SJCRH30 (cell line): ENCODE measurements around the gene SPDYE6. TPM values are rescaled to one million over a fixed set of nuclear protein-coding genes. Genes with fewer than 3 reads are reported as not detected.
"Not testable (repeated sequence)": the region's sequence is repeated elsewhere in the genome, so short reads cannot be mapped to it uniquely, and the experiment has no call there.

Experiments used
- DNase-seq, 2 experiments: peaks; one replicate each; pipeline ENCODE4 v3.0.0-alpha.2; 2015 to 2020
- H3K27ac ChIP-seq: fragments of 250-450 bp; sonication (Bioruptor Pico); 2 replicates; pipeline ENCODE4 v1.5.1; 2020; ENCODE audit warnings: mild to moderate bottlenecking, moderate library complexity
- H3K27me3 ChIP-seq: fragments of 250-450 bp; sonication (Bioruptor Pico); 2 replicates; pipeline ENCODE4 v1.5.1; 2020; ENCODE audit warnings: mild to moderate bottlenecking, moderate library complexity
- H3K36me3 ChIP-seq: fragments of 250-450 bp; sonication (Bioruptor Pico); 2 replicates; pipeline ENCODE4 v1.5.1; 2020; ENCODE audit warnings: mild to moderate bottlenecking, moderate library complexity
- H3K4me1 ChIP-seq: fragments of 250-450 bp; sonication (Bioruptor Pico); 2 replicates; pipeline ENCODE4 v1.5.1; 2020; ENCODE audit warnings: mild to moderate bottlenecking, moderate library complexity
- H3K4me3 ChIP-seq: fragments of 250-450 bp; sonication (Bioruptor Pico); 2 replicates; pipeline ENCODE4 v1.5.1; 2020; ENCODE audit warnings: mild to moderate bottlenecking, moderate library complexity
- H3K9me3 ChIP-seq: fragments of 250-450 bp; sonication (Bioruptor Pico); replicated peaks from 2 replicates; pipeline ENCODE4 v1.5.1; 2020; ENCODE audit warnings: mild to moderate bottlenecking, moderate library complexity
- total RNA-seq: library from RNA; depleted of rRNA; stranded (reverse); fragments of >200 nt; shearing (Covaris generic); gene quantifications from 2 replicates; pipeline ENCODE4 v1.2.3, GENCODE V29; 2014; rRNA removed

SPDYE6 gene, protein sequence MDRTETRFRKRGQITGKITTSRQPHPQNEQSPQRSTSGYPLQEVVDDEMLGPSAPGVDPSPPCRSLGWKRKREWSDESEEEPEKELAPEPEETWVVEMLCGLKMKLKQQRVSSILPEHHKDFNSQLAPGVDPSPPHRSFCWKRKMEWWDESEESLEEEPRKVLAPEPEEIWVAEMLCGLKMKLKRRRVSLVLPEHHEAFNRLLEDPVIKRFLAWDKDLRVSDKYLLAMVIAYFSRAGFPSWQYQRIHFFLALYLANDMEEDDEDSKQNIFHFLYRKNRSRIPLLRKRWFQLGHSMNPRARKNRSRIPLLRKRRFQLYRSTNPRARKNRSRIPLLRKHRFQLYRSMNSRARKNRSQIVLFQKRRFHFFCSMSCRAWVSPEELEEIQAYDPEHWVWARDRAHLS
- not detected in 2 replicates for total RNA-seq

DNA sequence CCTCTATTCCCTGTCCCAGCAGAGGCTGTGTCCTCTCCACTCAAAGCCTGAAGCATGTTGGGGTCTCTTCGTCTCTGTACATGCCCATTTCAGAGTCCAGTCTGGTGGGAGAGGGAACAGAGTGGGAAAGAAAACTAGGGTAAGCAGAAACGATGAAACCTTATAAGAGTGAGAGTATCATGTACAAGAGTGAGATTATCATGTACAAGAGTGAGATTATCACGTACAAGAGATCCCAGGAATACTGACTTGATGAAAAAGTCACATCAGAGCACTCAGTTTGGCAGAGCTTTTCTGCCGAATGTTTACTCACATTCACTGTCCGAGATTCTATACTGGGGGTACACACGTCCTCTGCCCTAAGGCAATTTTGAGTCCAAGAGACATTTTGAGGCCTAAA lies at the start of gene SPDYE6:
SPDYE6 (minus strand) TSS at position 101 of the 400 bp plus-strand sequence. CDS start 421 bp downstream, outside the sequence.
- H3K9me3 ChIP-seq, H3K4me3 ChIP-seq, H3K4me1 ChIP-seq, H3K36me3 ChIP-seq, DNase-seq, H3K27me3 ChIP-seq, H3K27ac ChIP-seq: not testable (repeated sequence)

DNA sequence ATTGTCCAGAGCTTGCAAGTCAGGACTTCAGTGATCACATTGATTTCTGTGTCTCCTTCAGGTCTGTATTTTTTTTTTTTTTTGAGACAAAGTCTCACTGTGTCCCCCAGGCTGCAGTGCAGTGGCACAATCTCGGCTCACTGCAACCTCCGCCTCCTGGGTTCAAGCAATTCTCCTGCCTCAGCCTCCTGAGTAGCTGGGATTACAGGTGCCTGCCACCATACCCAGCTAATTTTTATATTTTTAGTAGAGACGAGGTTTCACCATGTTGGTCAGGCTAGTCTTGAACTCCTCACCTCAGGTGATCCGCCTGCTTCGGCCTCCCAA lies 48.6 kb upstream of the SPDYE6 start:
- not testable (repeated sequence) for H3K27ac ChIP-seq, H3K27me3 ChIP-seq, H3K4me1 ChIP-seq, H3K9me3 ChIP-seq, H3K4me3 ChIP-seq, DNase-seq
- H3K36me3 ChIP-seq, result peaks cover 86% of the 10 kb centered on the region

DNA sequence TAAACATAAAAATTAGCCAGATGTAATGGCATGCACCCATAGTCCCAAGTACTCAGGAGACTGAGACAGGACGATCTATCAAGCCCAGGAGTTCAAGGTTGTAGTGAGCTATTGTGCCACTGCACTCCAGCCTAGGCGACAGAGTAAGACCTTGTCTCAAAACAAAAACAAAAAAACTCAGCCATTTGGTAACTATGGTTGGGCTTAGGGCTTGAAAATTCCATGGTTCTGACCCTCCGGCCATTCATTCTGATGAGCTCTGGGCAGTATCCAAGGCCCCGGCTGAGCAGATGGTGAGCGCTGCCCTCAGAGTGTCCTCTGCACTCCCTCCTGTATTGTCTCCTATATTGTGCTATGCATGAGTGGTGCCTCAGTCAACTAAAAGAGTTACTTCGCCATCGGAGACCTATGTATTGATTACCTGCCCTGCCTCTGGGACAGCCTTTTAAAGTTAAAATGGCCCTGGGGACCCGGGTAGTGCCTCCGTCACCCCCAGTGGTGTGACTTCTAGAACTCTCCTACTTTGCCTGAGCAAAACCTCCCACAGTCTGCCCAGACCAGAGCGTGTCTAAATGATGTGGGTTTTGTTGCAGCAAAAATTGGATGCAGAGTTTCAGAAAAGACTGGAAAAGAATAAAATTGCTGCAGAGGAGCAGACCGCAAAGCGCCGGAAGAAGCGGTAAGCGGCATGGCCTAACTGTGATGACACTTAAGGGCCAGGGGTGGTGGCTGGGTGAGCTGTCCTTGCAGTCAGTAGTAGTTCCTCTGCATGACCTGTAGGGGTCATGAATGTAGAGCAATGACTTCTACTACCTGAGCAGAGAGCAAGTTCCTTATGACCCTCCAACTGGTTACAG lies 48.0 kb upstream of the SPDYE6 start:
- Histone ChIP-seq H3K4me1 (no peaks in the 10 kb centered on the region), H3K27me3 (no peaks in the 10 kb centered on the region), H3K4me3 (no peak overlapping the region), H3K36me3 (peaks cover 85% of the 10 kb centered on the region), H3K27ac (no peak overlapping the region), H3K9me3 (no peaks in the 10 kb centered on the region)
- DNase-seq, result peak; percentile 48 to 67

DNA sequence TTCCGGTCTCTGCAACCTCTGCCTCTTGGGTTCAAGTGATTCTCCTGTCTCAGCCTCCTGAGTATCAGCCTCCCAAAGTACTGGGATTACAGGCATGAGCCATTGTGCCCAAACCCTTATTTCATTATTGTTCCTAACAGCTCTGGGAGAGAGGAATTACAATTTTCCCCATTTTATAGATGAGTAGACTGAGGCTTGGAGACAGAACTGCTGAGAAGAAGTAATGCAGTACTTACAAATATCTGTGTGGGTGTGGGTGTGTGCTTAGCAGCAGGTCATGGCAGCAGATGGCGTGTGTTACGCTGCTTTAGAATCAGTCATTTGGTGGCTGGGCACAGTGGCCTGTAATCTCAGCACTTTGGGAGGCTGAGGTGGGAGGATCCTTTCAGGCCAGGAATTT lies 47.3 kb upstream of the SPDYE6 start:
- no peaks in the 10 kb centered on the region for H3K4me1 ChIP-seq
- H3K4me3 ChIP-seq, result no peak overlapping the region
- DNase-seq, result no peak
- no peaks in the 10 kb centered on the region for H3K9me3 ChIP-seq
- H3K27me3 ChIP-seq, result no peaks in the 10 kb centered on the region
- H3K27ac ChIP-seq, result no peak overlapping the region
- H3K36me3 ChIP-seq, result peaks cover 85% of the 10 kb centered on the region

DNA sequence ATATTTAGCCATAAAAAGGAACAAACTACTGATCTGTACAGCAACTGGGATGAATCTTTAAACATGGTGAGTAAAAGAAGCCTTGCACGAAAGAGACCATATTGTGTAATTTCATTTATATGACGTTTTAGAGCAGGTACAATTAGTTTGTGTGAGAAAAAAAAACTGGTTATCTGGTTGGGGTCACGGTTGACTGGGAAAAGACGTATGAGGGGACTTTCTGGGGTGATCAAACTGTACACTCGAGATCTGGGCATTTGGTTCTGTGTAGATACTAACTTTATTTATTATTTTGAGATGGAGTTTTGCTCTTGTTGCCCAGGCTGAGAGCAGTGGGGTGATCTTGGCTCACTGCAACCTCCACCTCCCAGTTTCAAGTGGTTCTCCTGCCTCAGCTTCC lies 44.1 kb upstream of the SPDYE6 start:
- H3K4me3 ChIP-seq, result no peak overlapping the region
- H3K4me1 ChIP-seq, result peaks cover 5% of the 10 kb centered on the region
- no peaks in the 10 kb centered on the region for H3K27me3 ChIP-seq
- H3K9me3 ChIP-seq, result no peaks in the 10 kb centered on the region
- H3K36me3 ChIP-seq, result peaks cover 56% of the 10 kb centered on the region
- H3K27ac ChIP-seq, result no peak overlapping the region
- DNase-seq, result no peak

DNA sequence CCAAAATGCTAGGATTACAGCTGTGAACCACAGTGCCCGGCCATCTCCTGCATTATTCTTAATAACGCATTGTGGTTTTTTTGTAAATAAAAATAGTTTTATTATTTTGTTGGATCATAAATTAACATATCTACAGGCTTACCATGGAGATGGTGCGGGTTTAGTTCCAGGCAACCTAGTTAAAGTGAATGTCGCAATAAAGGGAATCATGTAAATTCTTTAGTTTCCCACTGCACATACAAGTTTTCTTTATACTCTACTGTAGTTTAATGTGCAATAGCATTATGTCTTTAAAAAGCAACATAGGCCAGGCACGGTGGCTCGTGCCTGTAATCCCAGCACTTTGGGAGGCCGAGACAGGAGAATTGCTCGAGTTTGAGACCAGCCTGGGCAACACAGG lies 42.3 kb upstream of the SPDYE6 start:
- H3K36me3 ChIP-seq, result peaks cover 46% of the 10 kb centered on the region
- H3K4me1 ChIP-seq, result peaks cover 5% of the 10 kb centered on the region
- no peaks in the 10 kb centered on the region for H3K9me3 ChIP-seq
- no peaks in the 10 kb centered on the region for H3K27me3 ChIP-seq
- no peak overlapping the region for H3K27ac ChIP-seq
- H3K4me3 ChIP-seq, result no peak overlapping the region
- no peak for DNase-seq

DNA sequence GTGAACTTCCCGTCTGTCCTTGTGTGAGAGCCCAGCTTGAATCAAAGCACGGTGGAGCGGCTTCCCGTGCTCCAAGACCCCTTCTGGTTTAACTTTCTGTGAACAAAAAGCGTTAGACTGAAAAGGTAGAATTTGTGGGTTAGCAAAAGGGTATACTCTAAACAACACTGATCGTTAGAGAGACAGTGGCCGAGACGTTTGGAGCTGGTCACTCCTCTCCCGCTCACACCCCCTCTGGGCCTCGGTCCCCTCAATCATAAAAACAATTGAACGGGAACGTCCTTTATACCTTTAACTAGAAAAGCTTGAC lies 40.4 kb upstream of the SPDYE6 start:
- DNase-seq, result no peak
- peak overlapping the region; percentile 87 for H3K4me3 ChIP-seq
- peaks cover 39% of the 10 kb centered on the region for H3K36me3 ChIP-seq
- no peaks in the 10 kb centered on the region for H3K9me3 ChIP-seq
- peaks cover 5% of the 10 kb centered on the region for H3K4me1 ChIP-seq
- peak overlapping the region; percentile 56 for H3K27ac ChIP-seq
- H3K27me3 ChIP-seq, result no peaks in the 10 kb centered on the region

DNA sequence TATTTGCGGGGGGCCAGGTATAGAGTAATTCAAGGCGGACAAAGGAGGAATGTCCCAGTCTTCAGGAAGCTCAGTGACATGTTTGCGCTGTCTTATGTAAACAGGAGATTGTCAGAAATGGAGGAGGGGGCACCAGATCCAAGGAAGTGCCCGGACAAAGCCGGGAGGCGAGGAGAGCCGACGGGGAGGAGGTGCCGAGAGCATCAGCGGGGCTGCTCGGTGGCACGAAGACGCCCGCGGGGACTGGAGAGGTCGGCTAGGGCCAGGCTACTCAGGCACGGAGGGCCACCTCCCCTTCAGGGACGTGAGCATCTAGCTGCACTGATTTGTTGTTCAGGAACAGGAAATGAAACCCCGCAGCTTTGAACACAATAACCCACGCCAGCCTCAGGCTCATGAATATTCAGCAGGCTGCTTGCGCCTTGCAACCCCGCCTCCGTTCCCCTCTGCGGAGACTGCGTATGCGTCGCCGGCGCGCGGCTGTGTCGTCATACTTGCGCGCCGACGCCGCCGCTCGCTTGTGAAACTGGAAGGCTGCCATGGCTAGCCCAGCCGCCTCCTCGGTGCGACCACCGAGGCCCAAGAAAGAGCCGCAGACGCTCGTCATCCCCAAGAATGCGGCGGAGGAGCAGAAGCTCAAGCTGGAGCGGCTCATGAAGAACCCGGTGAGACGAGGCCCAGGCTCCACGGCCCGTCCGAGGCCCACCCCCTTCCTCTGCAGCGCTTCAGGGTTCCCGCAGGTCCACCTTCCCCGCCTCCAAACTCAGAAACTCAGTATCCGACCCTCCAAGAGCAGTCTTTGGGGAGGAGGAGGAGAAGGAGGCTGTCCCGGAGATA lies 39.8 kb upstream of the SPDYE6 start, which contains the start of gene PRKRIP1:
PRKRIP1 (plus strand) TSS at position 491 of the 837 bp plus-strand sequence; CDS start at position 540, 49 bp downstream.
- Histone ChIP-seq H3K4me1 (peaks cover 5% of the 10 kb centered on the region), H3K36me3 (peaks cover 41% of the 10 kb centered on the region), H3K27ac (peak within 1 kb of the TSS; percentile 56), H3K27me3 (no peaks in the 10 kb centered on the region), H3K9me3 (no peaks in the 10 kb centered on the region), H3K4me3 (peak within 1 kb of the TSS; percentile 87)
- peak; percentile 92 to 95 for DNase-seq

DNA sequence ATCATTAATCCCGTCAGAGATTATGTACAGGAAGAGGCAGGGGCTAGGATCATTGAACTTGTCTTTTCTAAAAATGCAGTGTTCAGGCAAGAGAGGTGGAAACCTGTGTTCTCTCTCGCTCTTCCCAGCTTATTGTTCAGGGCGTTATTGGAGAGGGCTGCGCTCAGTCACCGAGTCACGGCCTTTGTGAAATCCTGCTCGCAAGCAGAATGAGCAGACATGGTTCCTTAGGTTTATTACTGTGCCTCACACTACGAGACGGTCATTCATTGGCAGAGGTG lies 39.3 kb upstream of the SPDYE6 start:
- Histone ChIP-seq H3K27ac (peak overlapping the region; percentile 56), H3K36me3 (peaks cover 36% of the 10 kb centered on the region)
- DNase-seq, result no peak

DNA sequence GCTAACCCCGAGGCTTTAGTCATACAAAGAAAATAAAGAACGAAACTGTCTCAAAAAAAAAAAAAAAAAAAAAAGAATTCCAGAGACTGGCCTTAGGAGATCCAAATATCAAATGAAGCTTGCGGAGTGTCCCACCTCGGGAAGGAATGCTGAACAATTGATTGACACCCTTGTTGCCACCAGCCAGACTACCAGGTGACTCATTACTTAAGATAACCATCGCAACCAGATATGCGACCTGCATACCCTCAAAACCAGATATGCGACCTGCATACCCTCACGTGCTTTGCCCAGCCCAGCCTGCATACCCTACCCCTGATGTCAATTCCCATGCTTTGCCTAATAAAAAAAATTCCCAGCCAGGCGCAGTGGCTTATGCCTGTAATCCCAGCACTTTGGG lies 37.2 kb upstream of the SPDYE6 start:
- Histone ChIP-seq H3K9me3 (no peaks in the 10 kb centered on the region), H3K27ac (peak overlapping the region; percentile 26; the same call in 1 of the 2 replicates), H3K4me1 (peaks cover 5% of the 10 kb centered on the region), H3K36me3 (peaks cover 22% of the 10 kb centered on the region), H3K4me3 (no peak overlapping the region), H3K27me3 (no peaks in the 10 kb centered on the region)
- DNase-seq, result peak in 1 of 2 experiments; percentile 49

More for the DNA sequence above, 39.3 kb upstream of the SPDYE6 start:
- H3K27me3 ChIP-seq, result no peaks in the 10 kb centered on the region
- peaks cover 5% of the 10 kb centered on the region for H3K4me1 ChIP-seq
- H3K4me3 ChIP-seq, result peak overlapping the region; percentile 87
- no peaks in the 10 kb centered on the region for H3K9me3 ChIP-seq

DNA sequence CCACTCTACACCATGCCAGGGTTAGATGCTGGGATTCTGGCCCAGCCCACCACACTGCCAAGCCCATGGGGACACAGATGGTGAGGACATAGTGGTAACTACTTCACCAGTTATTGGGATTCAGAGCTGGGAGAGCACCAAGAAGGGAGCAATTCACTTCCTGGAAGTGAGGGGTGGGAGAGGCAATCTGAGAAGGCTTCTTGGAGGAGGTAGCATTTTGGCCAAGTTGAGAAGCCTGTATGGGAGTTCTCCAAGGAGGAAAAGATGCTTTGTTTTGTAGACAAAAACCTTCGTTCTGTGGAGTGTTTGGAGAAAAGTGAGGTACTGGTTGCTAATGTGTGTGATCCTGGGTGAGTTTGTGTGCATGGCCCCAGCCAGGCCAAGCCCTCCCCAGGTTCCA lies 36.1 kb upstream of the SPDYE6 start:
- Histone ChIP-seq H3K4me1 (peaks cover 5% of the 10 kb centered on the region), H3K27me3 (no peaks in the 10 kb centered on the region), H3K4me3 (no peak overlapping the region), H3K36me3 (peaks cover 22% of the 10 kb centered on the region), H3K27ac (no peak overlapping the region), H3K9me3 (no peaks in the 10 kb centered on the region)
- DNase-seq, result no peak

DNA sequence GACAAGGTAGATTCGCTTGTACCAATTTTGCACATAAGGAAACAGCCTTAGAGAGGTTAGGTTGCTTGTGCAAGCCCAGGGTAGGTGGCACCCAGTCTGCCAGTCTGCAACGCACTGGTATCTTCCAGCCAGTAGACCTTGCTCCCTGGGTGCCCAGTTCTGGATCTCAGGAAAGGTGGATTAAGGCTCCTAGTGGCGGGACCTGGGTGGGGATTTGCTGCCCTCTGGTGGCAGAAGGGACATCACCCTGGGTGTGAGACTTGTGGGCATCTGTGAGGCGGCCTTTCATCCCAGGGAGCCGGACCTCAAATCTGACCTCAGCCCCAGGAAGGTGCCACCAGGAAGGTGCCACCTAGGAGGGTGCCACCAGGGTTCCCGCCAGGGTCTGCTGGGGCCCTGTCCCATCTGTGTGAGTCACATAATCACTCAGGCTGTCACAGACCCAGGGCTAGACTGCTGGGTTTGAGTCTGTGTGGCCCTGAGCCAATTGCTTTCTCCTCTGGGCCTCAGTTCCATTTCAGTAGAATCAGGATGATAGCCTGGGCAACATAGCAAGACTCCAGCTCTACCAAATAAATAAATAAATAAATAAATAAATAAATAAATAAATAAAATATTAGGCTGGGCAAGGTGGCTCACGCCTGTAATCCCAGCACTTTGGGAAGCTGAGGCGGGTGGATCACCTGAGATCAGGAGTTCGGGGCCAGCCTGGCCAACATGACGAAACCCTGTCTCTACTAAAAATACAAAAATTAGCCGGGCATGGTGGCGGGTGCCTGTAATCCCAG lies 34.6 kb upstream of the SPDYE6 start:
- no peak overlapping the region for H3K4me3 ChIP-seq
- peak; percentile 87 to 92 for DNase-seq
- no peaks in the 10 kb centered on the region for H3K9me3 ChIP-seq
- peaks cover 25% of the 10 kb centered on the region for H3K36me3 ChIP-seq
- no peak overlapping the region for H3K27ac ChIP-seq
- H3K27me3 ChIP-seq, result no peaks in the 10 kb centered on the region
- no peaks in the 10 kb centered on the region for H3K4me1 ChIP-seq

DNA sequence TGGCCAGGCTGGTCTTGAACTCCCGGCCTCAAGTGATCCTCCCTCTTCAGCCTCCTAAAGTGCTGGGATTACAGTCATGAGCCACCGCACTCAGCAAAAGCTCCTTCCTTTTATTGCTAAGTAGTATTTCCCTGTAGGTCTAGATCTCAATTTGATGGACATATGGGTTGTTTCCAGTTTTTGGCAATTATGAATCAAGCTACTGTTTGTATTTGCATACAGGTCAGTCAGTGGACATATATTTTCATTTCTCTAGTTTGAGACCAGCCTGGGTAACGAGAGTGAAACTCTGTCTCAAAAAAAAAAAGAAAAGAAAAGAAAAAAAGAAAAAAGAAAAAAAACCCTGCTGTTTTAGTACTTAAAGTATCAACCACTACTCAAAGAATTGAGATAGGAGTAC lies 33.6 kb upstream of the SPDYE6 start:
- H3K4me3 ChIP-seq, result no peak overlapping the region
- H3K4me1 ChIP-seq, result no peaks in the 10 kb centered on the region
- H3K27ac ChIP-seq, result no peak overlapping the region
- peaks cover 32% of the 10 kb centered on the region for H3K36me3 ChIP-seq
- H3K27me3 ChIP-seq, result no peaks in the 10 kb centered on the region
- DNase-seq, result no peak
- no peaks in the 10 kb centered on the region for H3K9me3 ChIP-seq

DNA sequence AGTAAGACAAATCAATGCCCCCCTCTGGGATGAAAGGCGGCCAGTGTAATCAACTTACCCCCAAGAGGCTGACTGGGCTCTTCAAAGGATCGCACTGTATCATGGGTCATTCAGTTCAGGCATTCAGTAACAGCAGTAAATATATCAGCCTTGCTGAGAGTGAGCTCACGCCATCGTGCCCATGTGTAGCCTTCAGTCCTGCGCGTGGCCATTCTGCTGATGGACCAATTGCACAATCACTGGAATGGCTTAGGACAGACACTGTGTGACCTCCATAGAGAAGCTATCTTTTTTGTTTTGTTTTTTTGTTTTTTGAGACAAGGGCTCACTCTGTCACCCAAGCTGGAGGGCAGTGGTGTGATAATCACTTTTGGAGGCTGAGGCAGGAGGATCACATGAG lies 30.8 kb upstream of the SPDYE6 start:
- DNase-seq, result no peak
- Histone ChIP-seq H3K27ac (no peak overlapping the region), H3K4me1 (no peaks in the 10 kb centered on the region), H3K36me3 (peaks cover 22% of the 10 kb centered on the region), H3K27me3 (no peaks in the 10 kb centered on the region), H3K4me3 (no peak overlapping the region), H3K9me3 (no peaks in the 10 kb centered on the region)
